ENCODE measurements around the gene NUB1.
A peak's percentile ranks its signal among the peaks of the same experiment; 100 is the strongest.

Gene NUB1

GRCh38 chr7:151383638-151384351 is 42.2 kb downstream of the NUB1 start:
- peak in 4 of 42 donors; percentile 32 to 51 (median 39) for DNase-seq
- intact Hi-C loops (cut with DNase I) = no loop called here

DNA sequence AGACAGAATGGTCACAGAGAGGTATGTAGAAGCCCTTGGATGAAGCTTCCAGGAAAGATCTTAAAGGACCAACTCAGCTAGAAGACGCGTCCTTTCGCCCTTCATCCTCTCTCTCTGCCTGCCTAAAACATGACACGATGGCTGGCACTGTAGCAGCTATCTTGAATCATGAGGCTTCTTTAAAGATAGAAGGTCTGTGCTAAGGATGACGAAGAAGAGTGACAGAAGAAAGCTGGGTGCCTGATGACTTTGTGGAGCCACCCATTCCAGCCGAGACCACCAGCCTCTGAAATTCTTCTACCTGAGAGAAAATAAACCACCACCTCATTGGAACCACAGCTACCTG is 42.7 kb downstream of the NUB1 start:
- intact Hi-C loops (cut with DNase I) = no loop called here
- no peak for DNase-seq

- DNase-seq = no peak
- intact Hi-C loops (cut with DNase I) = no loop called here
Measured at GRCh38 chr7:151384776-151385625, 43.4 kb downstream of the NUB1 start.

- no peak for DNase-seq
- intact Hi-C loops (cut with DNase I) = no loop called here
Measured at GRCh38 chr7:151385626-151386300, 44.2 kb downstream of the NUB1 start.

DNA sequence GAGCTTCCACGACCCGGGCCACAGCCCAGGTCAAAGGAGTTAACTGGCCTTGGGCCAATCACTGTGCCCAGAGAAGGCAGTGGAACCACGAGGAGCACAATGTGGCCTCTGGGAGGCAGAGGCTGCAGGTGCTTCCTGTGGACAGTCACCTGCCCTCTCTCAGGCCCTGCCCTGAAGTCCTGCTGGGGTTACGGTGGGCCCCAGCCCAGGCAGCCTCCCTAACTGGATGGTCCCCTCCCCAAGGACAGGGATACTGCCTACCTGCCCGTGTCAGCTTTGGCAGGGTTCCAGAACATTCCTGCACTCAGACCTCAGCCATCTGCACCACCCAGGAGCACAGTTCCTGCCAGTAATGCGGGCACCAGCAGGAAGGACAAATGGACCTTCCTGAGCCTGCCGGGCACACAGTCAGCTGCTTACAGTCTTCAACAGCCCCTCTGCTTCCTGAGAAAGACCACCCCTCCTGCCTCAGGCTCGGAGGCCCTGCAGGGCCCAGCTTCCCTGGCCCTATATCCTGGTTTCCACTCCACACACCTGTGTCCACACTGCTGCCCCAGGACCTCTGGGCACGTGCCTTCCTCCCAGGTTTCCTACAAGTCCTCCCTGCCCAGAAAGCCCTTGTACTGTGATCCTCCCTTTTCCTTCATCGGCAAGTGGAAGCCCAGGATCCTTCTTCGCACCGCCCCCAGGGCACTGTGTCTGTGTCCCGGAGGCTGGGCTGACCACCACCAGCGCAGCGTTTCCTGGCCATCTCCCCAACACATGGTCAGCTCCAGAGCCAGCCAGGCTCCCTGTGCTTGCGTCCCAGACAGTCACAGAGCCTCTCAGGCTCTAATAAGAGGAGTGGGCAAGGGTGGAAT is 44.9 kb downstream of the NUB1 start:
- no peak for DNase-seq
- intact Hi-C loops (cut with DNase I) = no loop called here

DNA sequence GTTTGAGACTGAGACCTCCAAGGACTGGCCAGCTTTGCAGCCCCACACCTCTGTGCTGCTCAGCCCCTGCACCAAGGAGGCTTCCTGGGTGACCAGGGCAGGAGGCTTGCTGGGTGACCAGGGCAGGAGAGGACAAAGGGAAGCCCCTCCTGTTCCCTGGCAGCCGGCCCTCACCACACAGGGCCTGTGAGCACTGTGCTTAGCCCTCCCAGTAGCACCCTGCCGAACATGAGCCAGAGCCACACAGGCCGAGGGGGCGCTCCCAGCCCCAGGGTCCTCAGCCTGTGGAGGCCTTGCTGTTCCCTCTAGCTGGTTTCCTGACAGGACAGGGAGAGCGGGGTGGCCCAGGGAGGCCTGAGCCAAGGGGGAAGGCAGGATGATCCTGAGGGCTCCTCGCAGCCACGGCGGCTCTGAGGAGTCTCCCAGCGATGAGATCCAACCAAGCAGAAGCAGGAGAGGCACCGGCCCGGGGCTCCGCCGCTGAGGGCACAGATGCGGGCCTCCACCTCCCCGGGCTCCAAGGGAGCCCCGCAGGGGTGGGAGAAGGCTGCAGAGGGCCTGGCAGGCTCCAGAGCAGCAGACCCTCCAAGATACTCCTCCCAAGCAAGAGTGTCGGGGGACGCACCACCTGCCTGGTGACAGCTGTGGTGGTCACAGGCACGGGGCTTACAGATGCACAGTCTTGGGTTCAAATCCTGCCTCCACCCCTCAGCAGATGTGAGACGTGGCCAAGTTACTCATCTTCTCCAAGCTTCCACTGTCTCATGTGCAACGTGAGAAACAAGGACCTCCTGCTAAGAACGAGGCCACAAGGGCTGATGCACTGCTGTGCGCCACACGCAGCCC is 45.8 kb downstream of the NUB1 start:
- no peak for DNase-seq
- intact Hi-C loops (cut with DNase I) = no loop called here

- intact Hi-C loops (cut with DNase I) = no loop called here
- DNase-seq = no peak
Measured at GRCh38 chr7:151388007-151388297, 46.3 kb downstream of the NUB1 start.

- no peak for DNase-seq
- intact Hi-C loops (cut with DNase I) = no loop called here
Measured at GRCh38 chr7:151388430-151388829, 46.8 kb downstream of the NUB1 start.

DNA sequence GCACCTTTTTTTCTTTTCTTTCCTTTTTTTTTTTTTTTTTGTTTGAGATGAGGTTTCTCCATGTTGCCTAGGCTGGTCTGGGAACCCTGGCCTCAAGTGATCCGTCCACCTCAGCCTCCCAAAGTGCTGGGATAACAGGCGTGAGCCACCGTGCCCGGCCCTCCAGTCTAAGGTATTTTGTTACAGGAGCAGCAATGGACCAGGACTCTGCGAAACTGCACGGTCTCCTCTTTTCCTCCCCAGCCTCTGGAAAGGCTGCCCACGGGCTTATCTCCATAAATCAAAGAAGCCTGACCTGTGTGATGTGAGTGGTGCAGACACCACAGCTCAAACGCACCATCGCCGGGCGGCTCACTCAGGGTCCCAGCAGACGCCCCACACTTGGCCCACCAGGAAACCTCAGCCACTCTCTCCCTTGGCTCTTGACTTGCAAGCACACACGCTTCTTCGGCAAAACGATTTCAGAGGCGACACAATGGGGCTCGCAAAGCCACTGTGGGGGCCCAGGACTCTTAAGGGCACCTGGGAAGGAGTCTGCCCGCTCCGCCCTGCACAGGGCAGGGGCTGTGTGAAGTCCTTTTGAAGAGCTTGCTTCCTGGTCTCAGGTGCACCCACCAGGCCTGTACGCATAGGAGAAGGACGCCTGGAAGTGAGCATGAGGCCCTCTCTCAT is 47.6 kb downstream of the NUB1 start:
- intact Hi-C loops (cut with DNase I) = no loop called here
- no peak for DNase-seq

- intact Hi-C loops (cut with DNase I) = no loop called here
- DNase-seq = no peak
Measured at GRCh38 chr7:151389768-151390597, 48.4 kb downstream of the NUB1 start.

- DNase-seq = no peak
- intact Hi-C loops (cut with DNase I) = no loop called here
Measured at GRCh38 chr7:151390598-151391357, 49.2 kb downstream of the NUB1 start.

GRCh38 chr7:151391358-151391730 is 49.7 kb downstream of the NUB1 start:
- intact Hi-C loops (cut with DNase I) = no loop called here
- DNase-seq = no peak

DNA sequence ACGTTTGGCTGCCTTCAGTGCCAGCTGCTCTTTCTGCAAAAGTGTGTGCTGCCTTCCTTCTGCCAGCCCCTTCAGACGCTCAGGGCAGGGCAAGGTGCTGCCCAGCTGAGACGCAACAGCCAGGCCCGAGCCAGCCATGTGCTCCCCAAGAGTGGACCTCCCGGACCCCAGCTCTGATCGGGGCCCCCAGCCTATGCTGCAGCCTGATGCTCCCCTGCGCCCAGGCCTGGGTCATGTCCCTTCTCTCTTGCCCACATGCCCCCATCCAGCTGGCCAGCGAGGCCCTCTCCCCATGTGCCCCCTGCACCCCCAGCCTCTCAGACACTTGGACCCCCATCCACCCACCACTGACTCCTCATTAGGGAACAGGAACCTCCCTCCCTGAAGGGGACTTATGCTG is 50.4 kb downstream of the NUB1 start:
- intact Hi-C loops (cut with DNase I) = no loop called here
- no peak for DNase-seq

DNA sequence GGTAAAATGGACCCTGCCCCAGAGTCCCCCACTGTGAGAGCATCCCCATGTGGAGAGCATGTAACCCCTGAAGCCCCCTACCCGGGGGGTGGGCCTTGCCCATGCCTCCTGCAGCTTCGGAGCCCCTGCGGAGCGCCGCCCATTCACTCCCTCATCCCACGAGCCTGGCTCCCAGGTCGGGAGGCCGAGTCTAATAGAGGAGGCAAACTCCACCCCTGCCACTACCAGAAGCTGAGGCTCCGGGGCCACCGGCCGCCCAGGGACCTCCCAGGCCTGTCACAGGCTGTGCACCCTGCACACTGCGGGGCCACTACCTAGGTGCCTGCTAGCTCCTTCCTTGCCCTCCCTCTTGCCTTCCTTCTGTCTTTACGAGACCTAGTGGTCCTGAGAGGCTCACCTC is 50.8 kb downstream of the NUB1 start:
- intact Hi-C loops (cut with DNase I) = no loop called here
- DNase-seq = no peak

- intact Hi-C loops (cut with DNase I) = no loop called here
- DNase-seq = no peak
Measured at GRCh38 chr7:151393031-151393977, 51.7 kb downstream of the NUB1 start.
